Measurements from ENCODE around the gene MYO19. TPM values are rescaled to one million over a fixed set of nuclear protein-coding genes. Genes with fewer than 3 reads are reported as not detected.

MYO19 gene
- total RNA-seq, 1 donor from 2014 or later, result 65.9 TPM

DNA sequence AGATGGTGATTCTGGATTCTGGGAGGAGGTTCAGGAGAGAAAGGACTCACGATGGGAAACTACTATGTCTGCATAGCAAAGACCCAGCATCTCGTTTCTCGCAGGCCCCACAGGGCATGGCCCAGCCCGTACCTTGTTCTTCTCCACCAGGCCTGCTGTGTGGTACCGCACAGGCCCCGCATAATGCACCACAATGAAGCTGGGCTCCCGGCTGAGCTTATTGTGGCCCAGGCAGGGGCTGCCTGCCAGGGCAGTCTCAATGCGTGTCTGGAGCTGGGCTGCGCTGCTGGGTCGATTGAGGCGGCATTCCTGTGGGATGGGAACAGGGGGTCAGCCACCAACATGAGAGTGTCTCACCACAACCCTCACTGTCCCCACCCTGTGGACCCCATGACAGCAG is 27.8 kb downstream of the MYO19 start:
- no peak for DNase-seq (ENCODE audit: extremely low spot score, unreplicated experiment)
- no peak overlapping the region for H3K4me3 Mint-ChIP-seq (ENCODE audit: unreplicated experiment)
- TF ChIP-seq, protein P1, sequence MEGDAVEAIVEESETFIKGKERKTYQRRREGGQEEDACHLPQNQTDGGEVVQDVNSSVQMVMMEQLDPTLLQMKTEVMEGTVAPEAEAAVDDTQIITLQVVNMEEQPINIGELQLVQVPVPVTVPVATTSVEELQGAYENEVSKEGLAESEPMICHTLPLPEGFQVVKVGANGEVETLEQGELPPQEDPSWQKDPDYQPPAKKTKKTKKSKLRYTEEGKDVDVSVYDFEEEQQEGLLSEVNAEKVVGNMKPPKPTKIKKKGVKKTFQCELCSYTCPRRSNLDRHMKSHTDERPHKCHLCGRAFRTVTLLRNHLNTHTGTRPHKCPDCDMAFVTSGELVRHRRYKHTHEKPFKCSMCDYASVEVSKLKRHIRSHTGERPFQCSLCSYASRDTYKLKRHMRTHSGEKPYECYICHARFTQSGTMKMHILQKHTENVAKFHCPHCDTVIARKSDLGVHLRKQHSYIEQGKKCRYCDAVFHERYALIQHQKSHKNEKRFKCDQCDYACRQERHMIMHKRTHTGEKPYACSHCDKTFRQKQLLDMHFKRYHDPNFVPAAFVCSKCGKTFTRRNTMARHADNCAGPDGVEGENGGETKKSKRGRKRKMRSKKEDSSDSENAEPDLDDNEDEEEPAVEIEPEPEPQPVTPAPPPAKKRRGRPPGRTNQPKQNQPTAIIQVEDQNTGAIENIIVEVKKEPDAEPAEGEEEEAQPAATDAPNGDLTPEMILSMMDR (IDR thresholded peaks at IDR 0.05), result no peak
- peaks cover 25% of the 10 kb centered on the region for H3K36me3 Mint-ChIP-seq (ENCODE audit: unreplicated experiment)
- no peak overlapping the region for H3K27ac Mint-ChIP-seq (ENCODE audit: unreplicated experiment)
- H3K4me1 Mint-ChIP-seq (ENCODE audit: unreplicated experiment), result no peaks in the 10 kb centered on the region
- H3K27me3 Mint-ChIP-seq (ENCODE audit: unreplicated experiment), result no peaks in the 10 kb centered on the region
- H3K9me3 Mint-ChIP-seq (ENCODE audit: unreplicated experiment), result no peaks in the 10 kb centered on the region

DNA sequence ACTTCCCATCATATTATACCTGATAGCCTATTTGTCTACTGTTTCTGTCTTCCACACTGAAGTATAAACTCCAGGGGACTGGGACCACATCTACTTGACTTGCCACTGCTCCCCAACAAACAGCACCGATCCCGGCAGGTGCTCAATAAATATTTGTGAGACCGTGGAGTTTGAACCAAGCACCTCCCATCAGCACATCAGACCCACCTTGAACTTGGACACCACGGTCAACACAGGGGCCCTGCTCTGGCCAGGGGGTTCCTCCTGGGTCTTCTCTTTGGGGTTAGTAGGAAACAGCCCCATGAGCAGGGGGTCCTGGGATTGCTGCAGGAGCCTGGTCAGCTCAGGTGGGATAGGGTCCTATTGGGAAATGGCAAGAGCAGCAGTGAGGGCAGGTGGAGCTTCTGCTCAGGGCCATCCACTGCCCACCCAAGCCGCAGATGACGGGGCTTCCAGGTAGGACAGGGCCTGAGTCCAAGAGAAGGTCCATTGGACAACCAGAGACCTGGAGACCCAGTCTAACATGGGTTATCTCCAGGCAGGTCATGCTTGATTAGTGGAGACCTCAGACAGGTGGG is 28.3 kb downstream of the MYO19 start:
- H3K4me1 Mint-ChIP-seq (ENCODE audit: unreplicated experiment), result no peaks in the 10 kb centered on the region
- peaks cover 25% of the 10 kb centered on the region for H3K36me3 Mint-ChIP-seq (ENCODE audit: unreplicated experiment)
- DNase-seq (ENCODE audit: extremely low spot score, unreplicated experiment), result no peak
- H3K27me3 Mint-ChIP-seq (ENCODE audit: unreplicated experiment), result no peaks in the 10 kb centered on the region
- H3K9me3 Mint-ChIP-seq (ENCODE audit: unreplicated experiment), result no peaks in the 10 kb centered on the region
- H3K27ac Mint-ChIP-seq (ENCODE audit: unreplicated experiment), result no peak overlapping the region
- TF ChIP-seq, protein P1 (IDR thresholded peaks at IDR 0.05), result no peak
- no peak overlapping the region for H3K4me3 Mint-ChIP-seq (ENCODE audit: unreplicated experiment)

DNA sequence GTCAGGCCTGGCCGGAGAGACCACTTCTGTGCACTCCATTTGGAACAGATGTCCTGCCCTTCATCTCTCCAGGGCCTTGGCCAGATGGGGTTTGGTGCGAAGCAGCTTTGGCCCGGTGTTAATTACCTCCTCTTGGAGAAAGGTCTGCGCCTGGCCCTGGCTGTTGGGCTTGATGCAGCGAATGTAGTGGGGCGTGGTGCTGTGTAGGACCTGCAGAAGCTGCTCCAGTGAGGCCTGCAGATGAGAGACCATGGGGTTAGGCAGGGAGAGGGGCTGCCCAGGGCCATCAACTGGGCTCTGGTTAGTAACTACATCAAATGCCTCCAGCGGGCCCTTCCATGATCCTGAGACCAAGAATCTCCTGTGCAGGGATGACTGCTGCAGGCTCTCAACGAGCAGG is 29.5 kb downstream of the MYO19 start:
- no peak for DNase-seq (ENCODE audit: extremely low spot score, unreplicated experiment)
- H3K4me3 Mint-ChIP-seq (ENCODE audit: unreplicated experiment), result no peak overlapping the region
- no peaks in the 10 kb centered on the region for H3K9me3 Mint-ChIP-seq (ENCODE audit: unreplicated experiment)
- no peak overlapping the region for H3K27ac Mint-ChIP-seq (ENCODE audit: unreplicated experiment)
- no peaks in the 10 kb centered on the region for H3K4me1 Mint-ChIP-seq (ENCODE audit: unreplicated experiment)
- peaks cover 19% of the 10 kb centered on the region for H3K36me3 Mint-ChIP-seq (ENCODE audit: unreplicated experiment)
- H3K27me3 Mint-ChIP-seq (ENCODE audit: unreplicated experiment), result no peaks in the 10 kb centered on the region
- TF ChIP-seq, protein P1 (IDR thresholded peaks at IDR 0.05), result no peak

DNA sequence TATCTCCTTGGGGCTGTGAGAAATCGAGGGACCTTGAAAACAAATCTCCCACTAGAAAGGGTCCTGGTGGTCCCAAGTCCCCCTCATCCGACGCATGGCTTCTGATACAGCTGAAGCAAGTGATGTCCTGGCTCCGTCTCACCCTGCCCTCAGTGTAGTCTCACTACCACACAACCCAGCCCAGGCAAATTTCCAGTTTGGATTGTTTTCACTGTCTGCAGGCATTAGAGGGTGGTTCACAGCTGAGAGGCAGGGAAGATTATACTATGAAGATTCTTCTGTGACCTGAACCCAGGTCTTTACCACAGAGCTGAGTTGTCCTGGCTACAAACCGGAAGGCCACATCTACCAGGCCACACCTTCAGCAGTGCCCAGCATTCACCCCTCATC is 30.5 kb downstream of the MYO19 start:
- TF ChIP-seq, protein P1 (IDR thresholded peaks at IDR 0.05), result no peak
- no peak overlapping the region for H3K27ac Mint-ChIP-seq (ENCODE audit: unreplicated experiment)
- H3K4me1 Mint-ChIP-seq (ENCODE audit: unreplicated experiment), result no peaks in the 10 kb centered on the region
- no peak overlapping the region for H3K4me3 Mint-ChIP-seq (ENCODE audit: unreplicated experiment)
- H3K36me3 Mint-ChIP-seq (ENCODE audit: unreplicated experiment), result peaks cover 19% of the 10 kb centered on the region
- no peak for DNase-seq (ENCODE audit: extremely low spot score, unreplicated experiment)
- H3K9me3 Mint-ChIP-seq (ENCODE audit: unreplicated experiment), result no peaks in the 10 kb centered on the region
- H3K27me3 Mint-ChIP-seq (ENCODE audit: unreplicated experiment), result no peaks in the 10 kb centered on the region

DNA sequence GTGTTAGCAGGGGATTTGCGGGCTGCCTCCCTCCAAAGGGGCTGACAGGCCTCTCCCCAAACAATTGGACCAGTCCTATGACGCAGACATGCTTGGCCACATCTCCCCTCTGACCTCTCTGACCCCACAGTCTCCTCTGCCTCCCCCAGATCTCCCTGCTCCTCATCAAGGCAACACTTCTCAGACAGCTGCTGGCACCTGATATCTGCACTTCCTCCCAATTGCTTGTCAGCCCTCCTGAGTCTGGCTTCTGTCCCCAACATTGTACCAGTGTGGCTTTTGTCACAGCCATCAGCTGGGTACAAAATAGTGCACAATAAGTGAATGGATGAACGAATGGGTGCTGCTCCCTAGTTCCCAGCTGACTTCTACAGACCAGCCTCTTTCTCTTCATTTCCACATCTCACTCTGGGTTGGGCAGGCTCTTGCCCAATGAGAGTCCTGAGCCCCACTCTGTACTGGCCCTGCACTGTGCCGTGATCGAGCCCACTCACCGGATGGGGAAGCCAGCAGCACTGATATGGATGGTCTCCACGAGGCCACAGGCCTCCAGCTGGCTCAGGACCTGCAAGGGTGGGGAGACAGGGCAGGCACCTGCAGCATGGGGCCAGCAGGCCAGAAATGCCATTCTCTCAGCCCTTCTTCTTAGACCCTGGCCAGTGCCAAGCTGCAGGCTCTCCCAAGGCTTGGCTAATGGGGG is 31.1 kb downstream of the MYO19 start:
- no peaks in the 10 kb centered on the region for H3K4me1 Mint-ChIP-seq (ENCODE audit: unreplicated experiment)
- TF ChIP-seq, protein P1 (IDR thresholded peaks at IDR 0.05), result no peak
- H3K27ac Mint-ChIP-seq (ENCODE audit: unreplicated experiment), result no peak overlapping the region
- H3K36me3 Mint-ChIP-seq (ENCODE audit: unreplicated experiment), result peaks cover 19% of the 10 kb centered on the region
- no peaks in the 10 kb centered on the region for H3K9me3 Mint-ChIP-seq (ENCODE audit: unreplicated experiment)
- no peak overlapping the region for H3K4me3 Mint-ChIP-seq (ENCODE audit: unreplicated experiment)
- DNase-seq (ENCODE audit: extremely low spot score, unreplicated experiment), result no peak
- no peaks in the 10 kb centered on the region for H3K27me3 Mint-ChIP-seq (ENCODE audit: unreplicated experiment)

All from osteocyte (in vitro differentiated cells).